Calu3 (cell line): ENCODE results near the gene NUTM1. TPM values are rescaled to one million over a fixed set of nuclear protein-coding genes. Genes with fewer than 3 reads are reported as not detected.

Source experiments
- BruUV-seq: library from RNA; stranded (reverse); fragments of 400-500 nt; replicated peaks from 2 replicates; lab custom pipeline; 2021; lab: Mats Ljungman, UMichigan
- CTCF ChIA-PET: fragments of 300-600 bp; sonication (Branson Sonifier 250); formaldehyde crosslinking; loops from one replicate; lab custom pipeline; 2022; ENCODE audit warnings: antibody characterized with exemption; lab: Charles Lee
- DNase-seq: peaks from one replicate; pipeline ENCODE4 v3.0.0; 2022
- H3K27ac Mint-ChIP-seq: one replicate; pipeline ENCODE4 v1.8.0; 2022; ENCODE audit warnings: mixed read lengths; ENCODE audit not compliant: unreplicated experiment
- H3K27me3 Mint-ChIP-seq: one replicate; pipeline ENCODE4 v1.8.0; 2022; ENCODE audit warnings: mixed read lengths; ENCODE audit not compliant: unreplicated experiment
- H3K36me3 Mint-ChIP-seq: one replicate; pipeline ENCODE4 v1.8.0; 2022; ENCODE audit warnings: mild to moderate bottlenecking, moderate library complexity, mixed read lengths; ENCODE audit not compliant: insufficient read depth, unreplicated experiment
- H3K4me1 Mint-ChIP-seq: one replicate; pipeline ENCODE4 v1.8.0; 2022; ENCODE audit warnings: mild to moderate bottlenecking, low read depth, mixed read lengths; ENCODE audit not compliant: unreplicated experiment
- H3K4me3 Mint-ChIP-seq: one replicate; pipeline ENCODE4 v1.8.0; 2022; ENCODE audit warnings: mild to moderate bottlenecking, low read depth, moderate library complexity, mixed read lengths; ENCODE audit not compliant: unreplicated experiment
- H3K9me3 Mint-ChIP-seq: one replicate; pipeline ENCODE4 v1.8.0; 2022; ENCODE audit warnings: low read depth, mixed read lengths; ENCODE audit not compliant: unreplicated experiment
- CTCF ChIP-seq: fragments of 200-600 bp; IDR thresholded peaks from one replicate; pipeline ENCODE4 v1.8.0; 2022; ENCODE audit warnings: antibody characterized with exemption; ENCODE audit not compliant: unreplicated experiment
- intact Hi-C: fragments of 100-400 bp; cut with micrococcal nuclease; formaldehyde crosslinking; loops from one replicate; pipeline ENCODE4 v1.10.0; 2022; ENCODE audit not compliant: unreplicated experiment
- total RNA-seq: library from RNA; stranded (reverse); gene quantifications from 2 replicates; pipeline ENCODE4 v1.2.3, GENCODE V29; 2022

The NUTM1 gene
- total RNA-seq, 1 experiment from 2014 or later: not detected

- H3K4me3 Mint-ChIP-seq: peak overlapping the region; percentile 71
- intact Hi-C loops: loop anchor here (10.0 kb wide), 1 partner anchor 112 kb away; the partner anchor contains the start of gene EMC4
- BruUV-seq: no TSS peak
- no peaks in the 10 kb centered on the region for H3K9me3 Mint-ChIP-seq
- H3K4me1 Mint-ChIP-seq: peaks cover 7% of the 10 kb centered on the region
- no peak for DNase-seq
- no peaks in the 10 kb centered on the region for H3K27me3 Mint-ChIP-seq
- peaks cover 12% of the 10 kb centered on the region for H3K36me3 Mint-ChIP-seq
- H3K27ac Mint-ChIP-seq: no peak overlapping the region
- CTCF ChIA-PET: no interaction called here
- TF ChIP-seq CTCF: no peak
These were observed 6.7 kb upstream of the NUTM1 start for GRCh38 chr15:34336231-34336990.

GRCh38 chr15:34336991-34337556 is 6.0 kb upstream of the NUTM1 start:
- peak overlapping the region; percentile 30 for H3K27ac Mint-ChIP-seq
- H3K27me3 Mint-ChIP-seq: no peaks in the 10 kb centered on the region
- CTCF ChIA-PET: interaction anchor here (1.4 kb wide), 1 partner anchor 31 kb away, joined by 3 read pairs; no protein-coding TSS in a partner anchor
- H3K4me1 Mint-ChIP-seq: peaks cover 7% of the 10 kb centered on the region
- peak overlapping the region; percentile 71 for H3K4me3 Mint-ChIP-seq
- no peak for TF ChIP-seq CTCF
- DNase-seq: no peak
- BruUV-seq: no TSS peak
- H3K9me3 Mint-ChIP-seq: no peaks in the 10 kb centered on the region
- intact Hi-C loops: loop anchor here (10.0 kb wide), 1 partner anchor 112 kb away; the partner anchor contains the start of gene EMC4
- peaks cover 16% of the 10 kb centered on the region for H3K36me3 Mint-ChIP-seq

GRCh38 chr15:34337557-34338306 is 5.4 kb upstream of the NUTM1 start, which contains the start of gene SLC12A6:
TSS of gene SLC12A6 (minus strand) at chr15:34337781. CDS start at chr15:34336680, 1,101 bp downstream.
- peak within 1 kb of the TSS; percentile 71 for H3K4me3 Mint-ChIP-seq
- peaks cover 17% of the 10 kb centered on the region for H3K36me3 Mint-ChIP-seq
- no peaks in the 10 kb centered on the region for H3K27me3 Mint-ChIP-seq
- H3K27ac Mint-ChIP-seq: peak within 1 kb of the TSS; percentile 30
- intact Hi-C loops: loop anchor here (10.0 kb wide), 1 partner anchor 113 kb away; the partner anchor contains the start of gene EMC4
- H3K4me1 Mint-ChIP-seq: peaks cover 7% of the 10 kb centered on the region
- no peaks in the 10 kb centered on the region for H3K9me3 Mint-ChIP-seq
- no peak for TF ChIP-seq CTCF
- BruUV-seq: no TSS peak
- CTCF ChIA-PET: interaction anchor here (0.5 to 1.4 kb wide), 2 partner anchors 30 to 252 kb away, joined by 3 to 14 read pairs; no protein-coding TSS in a partner anchor
- DNase-seq: peak; percentile 80

- Mint-ChIP-seq H3K27me3 (no peaks in the 10 kb centered on the region), H3K9me3 (no peaks in the 10 kb centered on the region), H3K4me1 (peaks cover 7% of the 10 kb centered on the region), H3K27ac (no peak overlapping the region), H3K4me3 (peak overlapping the region; percentile 71), H3K36me3 (peaks cover 17% of the 10 kb centered on the region)
- CTCF ChIA-PET: interaction anchor here (1.4 kb wide), 1 partner anchor 30 kb away, joined by 3 read pairs; no protein-coding TSS in a partner anchor
- TF ChIP-seq CTCF: no peak
- intact Hi-C loops: loop anchor here (10.0 kb wide), 1 partner anchor 114 kb away; the partner anchor contains the start of gene EMC4
- no peak for DNase-seq
- BruUV-seq: no TSS peak
These were observed 4.8 kb upstream of the NUTM1 start for GRCh38 chr15:34338347-34338746.
